ENCODE measurements around the gene CNNM4.

DNA sequence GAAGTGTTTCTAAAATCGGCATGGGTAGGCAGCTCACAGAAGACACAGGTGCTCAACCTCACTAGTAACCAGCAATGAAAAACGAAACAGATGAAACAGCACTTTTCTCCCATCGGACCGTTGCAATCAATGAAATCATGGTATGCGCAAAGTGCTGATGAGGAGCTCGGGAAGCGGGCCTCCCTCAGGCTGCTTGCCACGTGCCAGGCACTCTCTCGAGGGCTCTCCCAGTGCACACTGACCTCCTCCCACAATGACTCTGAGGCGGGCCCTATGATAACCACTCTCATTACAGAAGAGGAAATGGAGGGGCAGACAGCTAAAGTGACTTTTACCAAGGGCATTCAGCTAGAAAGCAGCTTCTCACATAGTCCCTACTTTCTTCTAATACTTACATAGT, 86.9 kb downstream of the CNNM4 start:
- TF ChIP-seq GATA2 (IDR thresholded peaks at IDR 0.05; ENCODE audit: low read depth, low read length) (no peak), GATA3 (IDR thresholded peaks at IDR 0.05; ENCODE audit: low read depth, low read length) (no peak)

Measured in SH-SY5Y (cell line).